Mesenteric fat pad (tissue), 1 donor: ENCODE results near the gene ZFHX3. TPM values are rescaled to one million over a fixed set of nuclear protein-coding genes. Genes with fewer than 3 reads are reported as not detected.
A peak's percentile ranks its signal among the peaks of the same experiment; 100 is the strongest.

Experiments
- DNase-seq: peaks from one replicate; pipeline ENCODE4 v3.0.0-alpha.2; 2020; ENCODE audit warnings: low spot score
- total RNA-seq: library from RNA; stranded (reverse); fragmentation: NEBNext Ultra II Directional; extraction: Animal tissue kit (Norgen Biotek cat#: 25700); gene quantifications from one replicate; pipeline ENCODE4 v1.2.1, GENCODE V29; 2021
- donor health status: DM: yes; HTN: yes; CAD: no.

Gene ZFHX3
- total RNA-seq, 1 donor from 2014 or later: 28.8 TPM

GRCh38 chr16:72978212-72978611 is 69.7 kb downstream of the ZFHX3 start:
- DNase-seq: no peak

DNA sequence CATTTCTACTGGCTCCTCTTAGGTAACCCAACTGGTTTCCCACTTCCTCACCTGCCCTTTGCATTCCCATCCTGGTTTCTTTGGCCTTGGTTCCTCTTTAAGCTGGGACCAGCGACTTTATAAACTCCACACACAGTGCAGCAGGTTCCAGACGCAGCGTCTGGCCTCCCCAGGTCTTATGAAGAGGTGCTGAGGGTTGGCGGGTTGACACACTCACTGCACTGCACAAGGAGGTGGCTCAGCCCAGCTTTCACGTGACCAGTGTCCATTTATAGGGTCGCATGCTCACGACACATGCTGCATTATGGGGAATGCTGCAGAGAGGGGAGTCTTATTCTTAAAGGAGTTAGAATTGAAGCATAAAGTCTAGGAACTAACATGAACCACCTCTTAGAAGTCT is 70.8 kb downstream of the ZFHX3 start:
- no peak for DNase-seq

DNA sequence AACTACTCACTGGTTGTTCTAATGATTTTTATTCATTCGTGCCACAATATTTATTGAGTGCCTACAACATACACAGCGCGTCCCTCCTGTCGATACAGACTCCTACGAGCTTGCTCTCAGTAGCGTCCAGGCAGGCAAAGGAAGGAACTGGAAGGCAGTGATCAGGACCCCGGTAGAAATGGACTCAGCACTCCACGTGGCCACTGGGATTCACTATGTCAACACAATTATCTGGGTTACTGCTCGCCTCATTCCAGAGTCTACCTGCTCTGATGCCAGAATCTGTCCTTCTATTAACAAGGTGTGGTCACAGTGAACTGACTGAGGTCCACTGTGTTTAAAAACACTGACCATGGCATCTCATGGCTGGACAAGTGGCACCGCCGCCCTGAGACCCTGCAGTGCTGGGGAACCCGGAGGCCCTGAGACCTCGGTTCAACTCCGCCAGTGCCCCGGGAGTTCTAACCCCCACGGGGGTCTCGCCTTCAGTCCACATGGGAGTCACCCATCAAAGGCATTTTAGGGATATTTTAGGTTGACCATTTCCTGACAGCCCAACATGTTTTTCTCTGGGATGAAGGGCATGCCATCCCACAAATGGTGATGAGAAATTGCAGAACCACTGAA is 71.4 kb downstream of the ZFHX3 start:
- DNase-seq: no peak

DNA sequence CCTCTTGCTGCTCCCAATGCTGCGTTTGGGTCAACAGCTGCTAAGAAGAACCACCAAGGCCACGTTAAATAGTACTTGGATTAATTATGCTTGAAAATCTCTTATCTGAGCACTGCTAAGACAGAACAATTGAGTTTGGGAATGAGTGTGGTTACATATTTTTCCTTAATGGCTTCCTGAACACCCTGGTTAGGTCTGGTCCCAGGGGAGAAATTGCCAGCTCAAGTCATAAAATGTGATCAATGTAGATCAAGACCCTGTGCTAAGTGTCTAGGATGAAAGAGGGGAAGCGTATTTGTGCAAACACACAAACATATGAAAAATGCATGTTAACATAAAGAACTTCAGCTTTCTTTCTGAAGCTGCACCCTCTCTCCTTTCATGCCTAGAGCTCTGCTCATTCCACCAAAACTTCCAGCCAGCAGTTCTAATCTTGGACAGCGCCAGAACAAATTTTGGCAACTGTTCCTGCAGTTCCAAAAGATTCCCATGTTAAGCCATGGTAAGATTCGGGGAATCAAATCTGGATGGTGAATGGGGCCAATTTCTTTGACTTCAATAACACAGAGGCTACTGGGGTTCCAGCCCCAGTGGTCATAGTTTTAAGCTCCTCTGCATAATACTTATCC is 72.0 kb downstream of the ZFHX3 start:
- no peak for DNase-seq

DNA sequence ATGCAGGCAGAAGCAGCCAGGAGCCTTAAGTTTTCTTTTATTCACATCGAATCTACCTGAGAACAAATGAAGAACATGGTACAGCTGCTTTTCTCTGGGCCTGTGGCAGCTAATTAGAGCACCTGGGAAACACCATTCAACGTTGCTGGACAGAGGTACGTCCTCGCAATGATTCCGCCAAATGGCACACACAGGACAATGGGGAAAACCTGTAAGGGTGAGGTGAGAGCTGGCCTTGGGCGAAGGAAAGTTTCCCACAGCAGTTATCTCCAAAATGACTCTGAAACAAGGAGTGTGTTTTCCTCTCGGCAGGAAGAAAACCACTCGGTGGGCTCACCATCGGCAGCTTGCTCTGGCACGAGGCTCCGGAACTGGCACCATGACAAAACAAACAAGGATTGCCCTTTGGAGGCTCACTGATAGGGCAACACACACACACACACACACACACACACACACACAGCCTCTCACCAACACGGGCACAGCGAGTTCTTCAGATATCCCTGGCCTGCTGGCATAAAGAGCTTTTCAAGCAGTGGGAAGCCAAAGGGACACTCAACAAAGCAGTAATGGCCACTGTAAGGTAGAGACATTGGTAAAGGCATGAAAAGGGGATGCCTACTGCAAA is 73.7 kb downstream of the ZFHX3 start:
- no peak for DNase-seq

DNA sequence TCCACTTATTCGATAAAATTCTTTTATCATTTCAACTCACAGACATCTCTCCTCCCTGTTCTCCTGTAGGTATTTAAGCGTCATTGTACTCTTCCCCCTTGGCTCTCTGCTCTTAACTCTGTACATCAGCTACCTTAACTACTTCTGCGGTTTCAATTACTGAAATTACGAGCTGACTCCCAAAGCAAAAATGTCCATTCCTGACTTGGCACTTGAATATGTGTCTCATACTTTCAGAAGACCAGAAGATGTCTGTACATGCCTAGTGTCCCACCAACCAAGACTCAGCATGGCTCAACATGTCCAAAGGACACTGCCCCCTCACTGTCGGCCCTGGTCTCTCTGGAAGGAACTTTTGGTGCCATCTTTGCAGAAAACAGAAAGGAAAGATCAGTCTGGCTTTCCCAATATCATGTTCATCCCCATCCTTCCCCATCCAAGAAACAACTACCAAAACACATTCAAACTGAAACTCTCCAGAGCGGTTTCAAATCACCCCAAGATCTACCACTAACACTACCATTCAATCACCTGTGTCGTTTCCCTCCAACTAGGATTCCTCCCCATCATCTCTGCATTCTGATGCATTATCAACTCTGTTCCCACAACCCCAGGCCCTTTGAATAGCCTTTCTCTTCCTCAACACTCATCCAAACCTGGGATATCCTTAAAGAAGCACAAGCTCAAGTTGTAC is 74.9 kb downstream of the ZFHX3 start:
- no peak for DNase-seq

- no peak for DNase-seq
Measured at GRCh38 chr16:72971370-72971769, 76.6 kb downstream of the ZFHX3 start.

GRCh38 chr16:72970656-72971055 is 77.3 kb downstream of the ZFHX3 start:
- no peak for DNase-seq

DNA sequence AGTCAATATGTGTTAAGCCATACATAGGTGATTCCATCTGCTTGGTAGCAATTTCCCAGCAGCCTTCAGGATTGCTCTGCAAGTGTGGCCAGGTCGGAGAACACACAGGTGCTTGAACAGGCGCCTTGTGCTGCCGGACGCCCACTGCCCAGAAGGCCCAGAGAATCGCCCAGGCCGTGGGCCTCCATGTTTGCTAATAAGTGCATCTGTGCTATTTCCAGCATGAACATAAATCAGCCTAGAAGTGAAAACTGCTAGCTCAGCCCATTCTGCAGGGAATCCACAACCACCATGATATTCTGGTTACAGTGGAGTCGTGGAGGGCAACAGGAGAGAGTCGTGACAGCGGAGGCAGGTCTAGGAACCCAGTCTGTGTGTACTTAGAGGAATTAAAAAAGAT is 78.1 kb downstream of the ZFHX3 start:
- no peak for DNase-seq

- no peak for DNase-seq
Measured at GRCh38 chr16:72969146-72969545, 78.8 kb downstream of the ZFHX3 start.

DNA sequence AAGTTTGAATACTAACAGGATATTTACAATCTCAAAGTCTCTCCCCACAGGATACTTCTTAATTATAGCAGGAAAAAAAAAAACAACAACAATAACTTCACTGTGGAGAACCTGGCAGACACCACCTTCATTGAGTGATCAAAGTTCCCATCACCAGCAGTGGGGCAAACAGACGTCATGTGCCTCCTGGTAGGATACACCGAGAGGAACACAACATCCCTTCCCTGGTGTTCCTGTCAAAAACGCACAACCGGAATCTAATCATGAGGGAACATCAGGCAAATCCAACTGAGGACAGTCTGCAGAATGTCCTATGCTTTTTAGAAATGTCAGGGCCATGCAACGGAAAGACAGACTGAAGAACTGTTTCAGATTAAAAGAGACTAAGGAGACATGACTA is 80.0 kb downstream of the ZFHX3 start:
- DNase-seq: no peak

DNA sequence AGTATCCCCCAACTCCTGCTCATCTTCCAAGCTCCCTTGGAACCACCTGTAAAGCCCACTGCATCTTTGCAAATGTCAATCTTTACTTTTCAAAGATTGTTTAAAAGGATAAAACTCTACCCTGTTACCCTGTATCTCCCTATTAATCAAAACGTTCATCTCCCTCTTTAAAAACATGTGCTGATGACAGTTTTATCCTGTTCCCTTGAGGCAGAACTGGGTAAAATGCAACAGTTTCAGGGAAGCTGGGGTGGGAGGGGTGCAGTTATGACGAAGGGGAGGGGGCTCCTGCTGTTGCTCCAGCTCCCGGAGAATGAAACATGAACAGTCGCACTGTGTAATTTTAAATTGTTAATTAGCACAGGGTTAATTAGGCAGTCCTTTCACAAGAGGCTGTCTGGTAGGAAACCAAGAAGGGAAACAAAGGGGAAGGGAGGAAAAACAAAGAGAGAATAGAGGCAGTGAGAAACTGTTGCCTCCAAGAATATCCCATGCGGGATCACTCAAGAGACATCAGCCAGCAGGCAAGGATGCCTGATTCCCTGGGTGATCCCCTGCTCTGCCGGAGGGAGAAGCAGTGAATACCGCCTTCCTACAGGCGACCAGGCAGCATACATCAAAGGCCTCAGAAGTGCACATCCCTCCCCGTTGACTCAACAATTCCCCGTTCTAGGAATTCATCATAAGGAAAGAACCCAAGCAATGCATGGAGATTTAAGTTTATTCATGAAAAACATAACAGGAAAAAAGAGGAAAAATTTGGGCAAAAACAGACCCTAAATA is 84.2 kb downstream of the ZFHX3 start:
- no peak for DNase-seq

DNA sequence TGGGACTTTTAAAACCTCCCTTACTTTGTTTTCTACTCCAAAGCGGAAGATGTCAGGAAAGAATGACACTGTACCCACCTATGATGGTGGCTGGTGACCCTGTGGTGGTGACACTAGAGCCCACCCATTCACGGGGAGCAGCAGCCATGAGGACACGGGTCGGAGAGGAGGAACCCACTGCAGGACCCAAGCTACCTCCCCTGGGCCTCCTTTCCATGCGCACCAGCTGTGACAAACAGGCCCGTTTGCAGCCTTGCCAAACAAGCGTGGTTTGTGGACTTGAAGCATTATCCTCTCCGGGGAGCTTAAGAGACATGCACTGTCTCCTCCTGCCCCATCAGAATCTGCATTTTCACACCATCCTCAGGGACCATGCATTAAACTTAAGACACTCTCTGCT is 85.6 kb downstream of the ZFHX3 start:
- no peak for DNase-seq

DNA sequence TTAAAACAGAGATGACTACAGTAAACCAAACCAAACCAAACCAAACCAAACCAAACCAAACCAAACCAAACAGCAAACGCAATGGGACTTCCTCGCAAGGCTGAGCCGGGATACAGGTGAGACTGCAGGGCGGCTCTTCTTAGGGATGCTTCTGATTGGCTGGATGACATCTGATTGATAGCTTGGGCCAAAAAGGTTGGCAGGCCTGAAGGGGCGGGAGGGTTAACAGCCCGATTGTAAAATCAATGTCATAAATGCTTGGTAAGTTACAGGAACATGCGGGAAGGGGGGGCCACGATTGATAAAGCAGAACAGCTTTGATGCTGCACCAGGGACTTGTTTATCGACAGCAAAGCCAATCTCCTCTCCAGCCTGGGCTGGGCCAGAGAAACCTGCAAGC is 86.1 kb downstream of the ZFHX3 start:
- no peak for DNase-seq

DNA sequence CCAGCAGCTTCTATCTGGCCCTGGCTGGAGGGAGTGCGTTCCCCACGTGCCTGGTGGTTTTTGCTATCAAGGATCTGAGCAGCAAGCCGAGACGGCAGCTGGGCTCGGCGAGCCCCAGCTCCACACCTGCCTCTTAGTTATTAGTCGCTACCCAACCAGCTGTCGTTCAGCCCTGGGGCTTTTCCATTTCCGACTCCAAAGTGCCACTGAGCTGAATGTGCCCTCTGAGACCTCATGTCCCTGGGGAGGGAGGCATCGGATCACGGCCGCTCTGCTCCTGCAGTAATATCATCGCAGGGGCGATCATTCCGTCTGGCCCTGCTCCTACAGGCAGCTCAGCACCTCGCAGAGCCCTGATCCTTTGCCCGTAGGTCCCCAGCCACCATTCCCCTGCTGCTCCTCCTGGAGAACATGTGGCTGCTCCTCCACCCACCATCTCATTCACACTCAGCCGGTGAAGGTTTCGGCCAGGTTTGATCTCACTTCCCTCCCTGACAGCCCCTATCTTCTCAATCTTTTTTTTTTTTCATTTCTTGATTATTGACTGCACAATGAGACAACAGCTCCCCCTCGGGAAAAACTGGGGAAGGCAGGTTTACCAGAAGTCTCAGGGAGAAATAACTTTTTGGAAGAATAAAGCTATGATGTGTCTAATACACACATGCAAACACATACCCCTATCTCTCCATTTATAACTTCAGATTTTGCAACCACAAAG is 86.7 kb downstream of the ZFHX3 start:
- no peak for DNase-seq

DNA sequence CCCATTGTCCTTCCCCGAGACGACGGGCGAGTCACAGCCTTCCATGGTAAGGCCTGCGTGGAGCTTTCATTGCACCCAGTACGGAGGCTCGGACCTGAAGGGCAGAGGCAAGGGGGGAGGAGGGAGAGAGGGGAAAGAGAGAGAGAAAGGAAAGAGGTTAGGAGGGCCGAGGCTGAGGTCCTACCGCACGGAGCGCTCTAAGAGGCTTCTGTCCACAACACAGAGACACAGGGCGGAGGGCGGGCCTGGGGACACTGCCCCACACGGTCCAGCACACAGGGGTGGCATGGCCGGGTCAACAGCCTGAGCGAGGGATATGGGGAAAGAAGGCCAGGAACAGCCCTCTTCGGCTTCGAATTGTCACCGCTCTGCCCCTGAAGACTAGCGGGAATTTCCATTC is 87.8 kb downstream of the ZFHX3 start:
- DNase-seq: no peak

GRCh38 chr16:72959301-72959996 is 88.5 kb downstream of the ZFHX3 start:
- peak; percentile 60 for DNase-seq

DNA sequence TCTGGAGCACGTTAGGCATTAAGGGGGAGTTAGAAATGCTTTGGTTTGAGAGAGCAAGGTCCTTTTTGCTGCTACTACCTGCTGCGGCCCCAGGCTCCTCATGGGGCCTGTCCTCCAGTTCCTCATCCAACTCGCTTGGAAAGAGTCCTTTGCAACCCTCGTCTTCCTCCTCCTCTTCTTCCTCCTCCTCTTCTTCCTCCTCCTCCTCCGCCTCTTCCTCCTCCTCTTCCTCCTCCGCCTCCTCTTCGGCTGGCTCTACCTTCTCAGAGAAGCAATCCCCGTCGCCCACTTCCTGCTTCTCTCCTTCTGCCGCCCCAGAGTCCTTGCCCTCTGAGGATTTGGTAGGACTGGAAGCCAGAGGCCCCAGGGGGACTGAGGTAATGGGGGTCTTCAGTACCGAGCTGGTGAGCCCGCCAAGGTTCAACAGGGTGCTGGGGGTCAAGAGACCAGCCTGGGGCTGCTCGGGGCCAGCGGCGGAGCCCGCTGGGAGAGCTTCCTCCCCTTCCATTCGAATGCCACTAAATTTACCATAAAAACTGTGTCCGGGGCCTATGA is 89.3 kb downstream of the ZFHX3 start:
- DNase-seq: no peak

DNA sequence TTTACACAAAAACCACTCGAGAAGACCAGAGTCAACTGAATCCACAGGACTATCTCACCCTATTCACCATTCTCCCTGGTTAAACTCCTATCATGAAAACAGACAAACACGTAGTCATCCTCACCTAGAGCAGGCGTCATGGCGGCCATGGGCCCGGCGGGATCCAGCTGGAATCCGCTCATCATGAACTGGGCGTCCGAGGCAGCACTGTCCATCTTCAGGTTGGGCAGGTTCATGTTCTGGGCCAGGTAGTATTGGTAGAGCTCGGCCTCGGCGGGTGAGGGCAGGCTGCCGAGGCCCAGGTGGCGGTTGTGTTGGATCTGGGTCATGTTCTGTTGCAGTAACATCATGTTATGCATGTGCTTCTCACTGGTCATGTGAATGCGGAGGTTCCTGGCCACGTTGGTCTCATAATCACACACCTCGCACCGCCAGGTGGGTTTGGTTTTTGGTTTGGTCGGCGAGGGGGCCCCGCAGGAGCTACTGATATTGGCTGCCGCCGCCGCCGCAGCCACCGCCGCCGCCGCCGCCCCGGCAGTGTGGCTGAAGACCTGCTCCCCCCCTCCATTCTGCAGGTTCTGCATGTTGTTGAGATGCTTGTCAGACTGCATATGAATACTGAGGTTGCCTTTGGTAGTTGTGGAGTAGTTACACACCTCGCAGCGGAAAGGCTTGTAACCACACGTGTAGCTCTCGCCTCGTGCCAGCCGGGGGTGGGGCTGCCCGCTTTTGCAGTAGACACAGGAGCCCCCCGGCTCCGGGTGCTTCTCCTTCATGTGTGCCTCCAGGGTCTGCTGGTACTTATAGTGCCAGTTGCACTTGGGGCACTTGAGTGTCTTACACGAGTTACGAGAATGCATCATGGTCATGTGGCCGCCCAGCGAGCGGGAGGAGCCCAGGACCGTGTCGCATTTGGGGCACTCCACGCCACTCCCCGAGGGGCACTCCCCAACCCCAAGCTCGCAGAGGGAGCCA is 90.3 kb downstream of the ZFHX3 start:
- no peak for DNase-seq
